LNCaP clone FGC (cell line): ENCODE measurements around the gene KCNMB1.

Source experiments
- DNase-seq: peaks from one replicate; pipeline ENCODE4 v3.0.0-alpha.2; 2011; ENCODE audit warnings: low read depth
- H3K4me3 ChIP-seq: 2 replicates; pipeline ENCODE4 v1.5.1; 2011; ENCODE audit warnings: mild to moderate bottlenecking, low read depth, low read length, control low read depth
- CTCF ChIP-seq: IDR thresholded peaks from 2 replicates; pipeline ENCODE4 v1.5.1; 2012; ENCODE audit warnings: mild to moderate bottlenecking; ENCODE audit not compliant: control insufficient read depth, insufficient read depth; ENCODE audit errors: extremely low read depth

The KCNMB1 gene

DNA sequence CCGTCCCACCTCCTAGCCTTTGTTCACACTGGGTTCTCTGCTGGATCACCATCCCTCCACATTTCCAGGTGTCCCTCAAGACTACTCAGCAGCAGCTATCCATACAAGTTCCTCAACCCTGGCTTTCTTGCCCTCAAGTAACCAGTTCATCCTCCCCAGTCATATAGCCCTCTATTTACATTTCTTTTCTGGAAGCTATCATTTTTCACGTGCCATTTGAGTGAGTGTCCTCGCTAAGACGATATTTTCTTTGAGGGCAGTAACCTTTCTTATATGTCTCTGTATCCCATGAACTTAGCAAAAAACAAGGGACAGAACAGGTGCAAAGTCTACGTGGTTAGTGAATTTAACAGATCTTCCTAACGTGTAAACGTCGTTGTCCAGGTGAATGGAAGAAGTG lies 29.6 kb upstream of the KCNMB1 start:
- no peak overlapping the region for H3K4me3 ChIP-seq
- no peak for TF ChIP-seq CTCF
- no peak for DNase-seq

GRCh38 chr5:170416526-170416925 lies 27.4 kb upstream of the KCNMB1 start:
- no peak for DNase-seq
- H3K4me3 ChIP-seq = no peak overlapping the region
- no peak for TF ChIP-seq CTCF

DNA sequence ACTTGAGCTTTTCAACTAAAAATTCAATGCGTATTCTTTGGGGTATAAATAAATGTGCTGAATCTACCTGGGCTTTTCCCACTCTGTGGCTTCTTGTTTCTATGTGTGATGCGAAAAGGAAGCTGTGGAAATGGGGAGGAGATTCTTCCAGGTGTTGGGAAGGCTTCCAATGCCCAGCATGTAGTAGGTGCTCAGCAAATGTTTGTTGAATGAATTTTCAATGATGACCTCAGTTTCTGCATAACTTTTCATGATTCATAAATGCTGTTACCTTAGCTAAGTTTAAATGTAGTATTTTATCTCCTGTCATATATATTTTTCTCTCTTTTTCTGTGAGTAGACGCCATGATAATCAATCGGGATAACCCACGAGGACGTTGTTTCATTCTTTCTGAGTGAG lies 25.6 kb upstream of the KCNMB1 start:
- no peak for DNase-seq
- no peak for TF ChIP-seq CTCF
- H3K4me3 ChIP-seq = no peak overlapping the region

GRCh38 chr5:170413897-170414296 lies 24.7 kb upstream of the KCNMB1 start:
- H3K4me3 ChIP-seq = no peak overlapping the region

DNA sequence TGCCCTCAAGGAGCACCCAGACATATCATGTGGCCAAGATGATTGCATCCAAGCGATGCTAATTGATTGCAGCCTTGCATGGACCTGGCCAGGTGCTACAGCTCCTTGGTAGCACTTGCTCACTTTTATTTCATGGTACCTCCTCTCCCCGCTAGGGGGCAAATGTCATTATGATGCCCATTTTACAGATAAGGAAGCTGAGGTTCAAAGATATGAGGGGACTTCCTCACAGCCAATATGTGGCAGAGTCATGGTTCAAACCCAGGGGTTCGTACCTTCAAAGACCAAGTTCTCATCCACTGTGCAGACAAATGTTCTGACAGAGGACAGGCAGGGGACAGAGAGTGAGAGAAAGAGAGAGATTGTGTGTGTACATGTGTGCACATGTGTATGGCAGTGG lies 21.9 kb upstream of the KCNMB1 start:
- no peak overlapping the region for H3K4me3 ChIP-seq
- peak; percentile 33 for TF ChIP-seq CTCF
- DNase-seq = no peak

More at GRCh38 chr5:170413897-170414296, 24.7 kb upstream of the KCNMB1 start:
- no peak for DNase-seq
- TF ChIP-seq CTCF = no peak

- H3K4me3 ChIP-seq = no peak overlapping the region
- no peak for DNase-seq
- TF ChIP-seq CTCF = no peak
These were observed 21.2 kb upstream of the KCNMB1 start for GRCh38 chr5:170410401-170410800.

GRCh38 chr5:170408877-170409660 lies 19.9 kb upstream of the KCNMB1 start:
- DNase-seq = no peak
- H3K4me3 ChIP-seq = no peak overlapping the region
- TF ChIP-seq CTCF = no peak
